Suppressor macrophage (primary cell): Measurements from ENCODE around the gene ABHD3.
"Not testable (repeated sequence)": the region's sequence is repeated elsewhere in the genome, so short reads cannot be mapped to it uniquely, and the experiment has no call there.

Source experiments
- DNase-seq, 4 experiments: peaks; one replicate each; pipeline ENCODE4 v3.0.0-alpha.2; 2020 to 2022

The ABHD3 gene

DNA sequence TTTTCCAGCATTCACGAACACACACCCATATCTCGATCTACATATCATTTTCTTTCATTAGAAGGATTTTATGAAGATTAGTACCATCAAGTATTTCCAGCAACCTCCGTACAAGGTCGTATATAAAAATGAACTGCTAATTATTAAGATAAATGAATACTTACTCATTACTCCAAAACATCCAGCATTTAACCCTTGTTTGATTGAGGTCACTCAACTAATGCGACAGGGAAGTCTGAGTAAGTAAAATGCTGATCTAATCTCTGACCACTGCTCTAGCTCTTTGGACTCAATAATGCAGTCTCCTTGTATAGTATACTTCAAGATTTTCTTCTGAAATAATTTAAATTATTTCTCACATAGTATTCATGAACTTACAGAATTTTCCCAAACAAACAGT, 2.0 kb downstream of the ABHD3 start:
- peak in 1 of 4 experiments; percentile 3 for DNase-seq

DNA sequence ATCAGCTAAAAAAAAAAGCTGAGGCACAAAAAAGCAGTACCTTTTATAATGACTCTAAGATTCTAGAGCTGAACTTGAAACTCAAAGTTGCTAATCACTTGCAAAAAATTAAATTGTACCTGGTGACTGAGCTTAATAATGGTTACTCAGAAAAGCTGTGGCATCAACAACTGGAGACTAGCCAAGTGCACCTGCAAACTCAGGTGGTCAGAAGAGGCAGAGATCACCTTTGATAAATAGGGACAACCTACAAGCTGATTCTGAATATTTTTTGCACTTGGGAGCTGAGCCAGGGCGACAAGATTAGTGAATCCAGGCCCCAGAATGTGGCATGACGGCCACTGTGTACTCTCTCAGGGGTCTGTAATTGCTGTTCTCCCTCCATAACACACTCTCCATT, 3.0 kb downstream of the ABHD3 start:
- DNase-seq = no peak

DNA sequence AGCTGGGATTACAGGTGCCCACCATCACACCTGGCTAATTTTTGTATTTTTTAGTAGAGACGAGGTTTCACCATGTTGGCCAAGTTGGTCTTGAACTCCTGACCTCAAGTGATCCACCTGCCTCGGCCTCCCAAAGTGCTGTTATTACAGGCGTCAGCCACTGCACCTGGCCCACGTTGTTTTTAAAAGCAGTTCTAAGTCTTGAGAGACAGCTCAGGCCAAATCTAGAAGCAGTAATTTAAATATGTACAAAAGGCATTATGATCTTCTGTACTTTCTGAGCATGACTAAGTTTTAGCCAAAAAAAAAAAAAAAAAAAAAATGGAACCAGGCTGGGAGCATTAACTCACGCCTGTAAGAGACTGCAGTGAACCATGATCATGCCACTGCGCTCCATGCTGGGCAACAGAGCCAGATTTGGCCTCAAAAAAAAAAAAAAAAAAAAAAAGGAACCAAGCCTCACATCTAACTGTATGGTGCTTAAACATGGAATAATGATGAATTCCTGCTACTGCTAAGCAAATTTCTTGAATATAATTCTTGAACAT, 4.0 kb downstream of the ABHD3 start:
- DNase-seq = peak; percentile 23 to 64 (median 45)

DNA sequence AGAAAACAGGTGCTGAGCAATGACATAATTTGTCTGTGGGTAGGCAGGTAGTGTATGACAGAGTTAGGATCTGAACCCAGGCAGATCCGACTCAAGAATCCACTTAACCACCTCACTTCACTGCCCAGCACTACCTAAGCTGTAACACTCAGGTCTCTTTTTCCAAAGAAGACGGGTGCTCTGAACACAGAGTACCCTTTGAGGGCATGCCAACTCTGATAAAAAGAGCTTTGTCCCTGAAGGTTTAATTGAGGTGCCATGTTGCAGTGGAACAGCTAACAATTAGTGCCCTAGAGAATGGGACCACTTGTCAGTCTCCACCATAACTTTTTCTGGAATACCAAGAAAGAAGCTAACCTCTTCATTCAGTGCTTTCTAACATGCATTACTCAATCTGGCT, 11.3 kb downstream of the ABHD3 start:
- no peak for DNase-seq

DNA sequence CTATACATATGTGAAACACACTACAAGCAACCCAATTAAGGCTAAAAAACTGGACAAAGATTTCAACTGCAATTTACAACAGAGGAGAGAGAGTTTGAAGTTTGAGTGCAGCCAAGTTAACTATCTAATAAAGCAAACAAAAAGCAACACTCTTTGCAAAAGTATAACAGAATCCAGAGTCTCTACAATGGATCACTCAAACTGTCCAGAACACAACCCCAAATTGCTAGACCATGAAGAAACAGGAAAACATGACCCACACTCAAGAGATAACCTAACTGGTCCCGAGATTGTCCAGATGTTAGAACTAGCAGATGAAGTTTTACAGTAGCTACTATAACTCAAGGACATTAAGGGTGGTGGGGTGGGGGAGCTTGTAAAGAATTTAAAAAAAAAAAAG, 14.8 kb downstream of the ABHD3 start:
- no peak for DNase-seq

DNA sequence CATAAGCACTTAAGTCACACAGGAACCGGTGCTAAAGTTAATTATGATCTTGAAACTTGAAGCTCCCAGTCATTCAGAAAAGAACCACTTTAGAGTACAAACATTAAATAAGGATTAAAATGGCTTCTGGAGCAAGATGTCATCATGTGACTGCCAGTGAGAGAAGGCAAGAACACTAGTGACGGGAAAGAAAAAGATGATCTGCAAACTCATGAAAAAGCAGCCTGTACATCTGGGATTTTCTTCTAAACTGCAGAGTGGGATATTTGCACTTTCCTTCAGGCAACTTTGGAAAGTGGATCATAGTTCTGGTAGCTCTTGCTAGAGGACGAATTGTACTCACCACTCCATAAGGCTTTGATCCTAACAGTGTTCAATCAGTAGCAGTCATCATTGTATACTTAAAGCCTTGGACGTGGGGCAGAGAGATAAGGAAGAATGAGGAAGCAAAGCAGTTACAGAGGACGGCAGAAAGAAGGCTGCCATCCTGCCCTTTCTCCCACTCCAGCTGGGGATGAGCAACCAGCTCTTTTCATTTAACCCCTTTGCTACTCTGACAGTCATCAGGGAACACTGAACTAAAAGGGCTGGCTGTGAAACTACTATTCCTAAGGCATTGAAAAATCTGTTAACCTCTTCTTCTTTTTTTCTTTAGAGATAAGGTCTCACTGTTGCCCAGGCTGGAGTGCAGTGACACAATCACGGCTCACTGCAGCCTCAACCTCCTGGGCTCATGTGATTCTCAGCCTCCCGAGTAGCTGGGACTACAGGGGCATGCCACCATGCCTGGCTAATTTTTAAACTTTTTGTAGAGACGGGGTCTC, 18.1 kb downstream of the ABHD3 start:
- DNase-seq = peak; percentile 37 to 58 (median 49)

DNA sequence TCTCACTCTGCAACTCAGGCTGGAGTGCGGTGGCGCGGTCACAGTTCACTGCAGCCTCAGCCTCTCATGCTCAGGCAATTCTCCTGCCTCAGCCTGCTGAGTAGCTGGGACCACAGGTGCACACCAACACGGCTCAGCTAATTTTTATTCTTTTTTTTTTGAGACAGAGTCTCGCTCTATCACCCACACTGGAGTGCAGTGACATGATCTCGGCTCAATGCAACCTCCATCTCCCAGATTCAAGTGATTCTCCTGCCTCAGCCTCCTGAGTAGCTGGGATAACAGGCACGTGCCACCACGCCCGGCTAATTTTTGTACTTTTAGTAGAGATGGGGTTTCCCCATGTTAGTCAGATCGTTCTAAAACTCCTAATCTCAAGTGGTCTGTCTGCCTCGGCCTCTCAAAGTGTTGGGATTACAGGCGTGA, 19.0 kb downstream of the ABHD3 start:
- DNase-seq = not testable (repeated sequence)

DNA sequence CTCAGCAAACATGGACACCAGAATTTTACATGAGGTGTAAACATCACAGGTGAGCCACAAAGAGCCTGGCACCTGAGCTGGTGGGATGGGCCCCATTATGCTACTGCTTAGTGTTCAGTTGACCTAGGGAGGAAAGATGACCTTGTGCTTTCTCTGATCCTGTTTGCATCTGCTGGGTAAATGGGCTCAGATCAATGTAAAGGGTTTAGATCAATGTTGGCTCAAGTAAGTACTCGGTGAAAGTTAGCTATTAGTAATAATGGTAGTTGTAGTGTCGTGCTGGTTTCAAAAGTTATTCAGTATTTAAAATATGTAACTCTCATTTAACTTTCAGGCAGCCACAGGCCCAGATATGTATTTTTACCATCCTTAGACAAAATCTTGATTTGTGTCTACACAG, 19.8 kb downstream of the ABHD3 start:
- no peak for DNase-seq

DNA sequence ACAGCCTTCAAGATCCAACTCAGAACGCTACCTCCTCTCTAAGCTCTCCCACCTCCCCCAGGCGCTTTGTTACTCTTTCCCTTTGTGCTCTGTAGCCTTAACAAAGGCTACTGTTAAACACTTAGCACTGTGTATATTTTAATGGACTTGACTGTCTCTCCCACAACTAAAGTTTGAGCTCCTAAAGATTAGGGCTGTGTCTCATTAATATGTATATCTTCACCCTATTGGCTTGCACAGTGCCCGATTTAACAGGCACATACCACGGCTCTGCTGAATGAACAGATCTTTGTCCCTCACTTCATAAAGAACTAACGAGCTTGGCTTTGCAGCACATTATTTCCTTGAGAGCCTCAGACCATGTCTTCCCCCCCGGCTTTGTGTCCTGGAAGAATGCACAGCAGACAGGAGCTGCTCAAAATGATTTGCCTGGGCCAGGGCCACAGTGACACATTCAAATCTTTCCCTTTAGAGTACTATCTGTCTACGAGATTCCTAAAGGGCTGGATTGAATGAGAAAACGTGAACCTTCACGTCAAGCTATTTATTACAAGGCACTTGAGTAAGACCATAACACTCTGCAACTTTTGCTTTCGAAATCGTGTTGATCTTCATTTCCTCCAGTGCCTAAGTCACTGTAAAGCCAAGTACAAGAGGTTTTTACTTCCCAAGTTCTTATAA, 22.1 kb downstream of the ABHD3 start:
- DNase-seq = peak; percentile 59 to 85 (median 74)

DNA sequence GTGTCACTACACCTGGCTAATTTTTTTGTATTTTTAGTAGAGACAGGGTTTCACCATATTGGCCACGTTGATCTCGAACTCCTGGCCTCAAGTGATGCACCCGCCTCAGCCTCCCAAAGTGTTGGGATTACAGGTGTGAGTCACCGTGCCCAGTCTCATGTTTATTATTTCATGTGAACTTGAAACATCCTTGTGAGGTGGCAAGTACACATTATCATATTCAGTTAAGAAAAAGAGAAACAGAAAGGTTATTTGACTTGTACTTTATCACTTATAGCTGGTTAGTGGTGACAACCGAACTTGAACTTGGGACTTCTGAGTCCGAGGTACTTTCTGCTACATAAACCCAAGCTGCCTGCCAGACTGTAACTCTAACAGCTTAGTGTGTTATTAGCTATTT, 24.4 kb downstream of the ABHD3 start:
- DNase-seq = no peak

DNA sequence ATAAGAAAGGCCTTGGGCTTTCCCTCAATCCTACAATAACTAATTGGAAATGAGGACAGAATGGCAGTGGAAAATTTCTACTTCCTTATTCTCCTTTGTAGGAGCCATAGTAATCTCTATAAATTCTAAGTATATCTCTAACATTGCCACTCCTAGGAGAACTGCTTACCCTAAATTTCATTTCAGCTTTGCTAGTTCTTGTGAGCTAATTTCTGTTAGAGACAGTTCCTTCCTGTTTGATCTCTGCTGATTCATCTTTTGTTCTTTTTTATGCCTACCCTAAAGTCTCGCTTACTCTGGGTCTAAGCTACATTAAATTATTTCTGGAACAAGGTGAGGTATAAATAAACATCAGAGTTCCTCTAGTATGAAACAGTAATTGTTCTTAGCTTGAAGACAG, 25.7 kb downstream of the ABHD3 start:
- peak; percentile 7 to 68 (median 38) for DNase-seq

DNA sequence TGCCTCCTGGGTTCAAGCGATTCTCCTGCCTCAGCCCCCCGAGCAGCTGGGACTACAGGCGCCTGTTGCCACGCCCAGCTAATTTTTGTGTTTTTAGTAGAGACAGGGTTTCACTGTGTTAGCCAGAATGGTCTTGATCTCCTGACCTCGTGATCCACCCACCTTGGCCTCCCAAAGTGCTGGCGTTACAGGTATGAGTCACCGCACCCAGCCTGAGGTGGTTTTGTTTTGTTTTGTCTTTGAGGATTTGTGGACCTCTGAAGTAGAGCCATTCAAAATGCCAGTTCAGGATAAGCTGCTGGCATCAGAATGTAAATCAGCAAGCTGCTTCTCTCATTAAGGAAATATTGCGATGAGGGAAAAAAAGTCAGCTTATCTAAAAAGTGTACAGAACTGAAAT, 29.2 kb downstream of the ABHD3 start:
- DNase-seq = not testable (repeated sequence)

DNA sequence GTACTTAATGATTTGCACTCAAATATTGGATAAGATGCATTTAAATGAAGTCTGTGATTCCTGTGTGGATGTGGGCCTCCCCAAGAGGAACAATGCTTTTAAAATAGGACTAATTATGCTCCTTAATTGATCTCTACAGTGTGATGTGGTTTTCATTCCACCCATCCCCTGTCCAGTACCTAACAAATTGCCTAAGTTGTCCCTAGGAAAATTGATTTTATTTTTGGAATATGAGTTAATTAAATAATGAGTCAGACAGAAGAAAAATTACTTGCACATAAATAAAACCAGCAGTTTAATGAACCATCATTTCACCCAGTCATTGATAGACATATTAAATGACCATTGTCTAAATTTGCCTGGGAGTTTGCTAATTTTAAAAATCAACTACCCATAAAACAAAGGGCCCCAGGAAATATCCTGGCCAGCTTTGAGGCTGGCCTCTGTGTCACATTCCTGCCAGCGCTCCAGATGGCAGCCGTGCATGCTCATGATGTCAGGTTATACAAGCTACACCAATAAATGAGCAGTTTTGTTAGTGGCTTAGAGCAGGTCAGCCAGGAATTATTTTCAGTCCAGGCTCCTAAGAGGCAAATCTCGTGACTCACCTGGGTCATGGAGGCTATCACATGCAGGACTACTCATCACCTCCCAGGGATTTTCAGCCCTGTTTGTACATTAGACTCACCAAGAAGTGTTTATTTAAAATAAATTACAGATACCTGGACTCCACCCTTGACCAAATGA, 31.9 kb downstream of the ABHD3 start:
- DNase-seq = no peak

DNA sequence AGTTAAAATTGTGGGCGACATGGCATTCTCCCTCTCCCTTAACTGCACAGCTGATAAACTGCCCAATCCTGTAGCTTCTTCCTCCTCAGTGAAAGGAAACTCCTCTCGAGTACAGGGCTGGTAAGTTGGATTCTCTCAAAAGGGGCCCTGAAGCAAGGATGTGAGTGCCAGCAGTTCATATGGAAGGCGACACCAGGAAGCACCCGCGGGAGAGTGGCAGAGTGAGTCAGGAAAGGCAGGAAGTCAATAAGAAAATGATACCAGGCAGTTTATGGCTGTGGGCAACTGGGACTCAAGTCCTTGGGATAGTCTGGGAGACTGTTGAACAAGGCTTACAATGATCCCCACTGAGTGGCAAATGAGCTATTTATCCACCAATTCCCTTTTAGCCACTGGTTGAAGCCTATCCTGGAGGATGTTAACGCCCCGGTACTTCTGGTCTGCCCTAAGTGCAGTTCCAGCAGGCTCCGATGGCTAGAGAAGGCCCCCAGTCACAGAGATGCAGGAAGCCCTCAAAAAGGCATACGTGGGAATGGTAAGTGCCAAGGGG, 34.8 kb downstream of the ABHD3 start:
- no peak for DNase-seq

DNA sequence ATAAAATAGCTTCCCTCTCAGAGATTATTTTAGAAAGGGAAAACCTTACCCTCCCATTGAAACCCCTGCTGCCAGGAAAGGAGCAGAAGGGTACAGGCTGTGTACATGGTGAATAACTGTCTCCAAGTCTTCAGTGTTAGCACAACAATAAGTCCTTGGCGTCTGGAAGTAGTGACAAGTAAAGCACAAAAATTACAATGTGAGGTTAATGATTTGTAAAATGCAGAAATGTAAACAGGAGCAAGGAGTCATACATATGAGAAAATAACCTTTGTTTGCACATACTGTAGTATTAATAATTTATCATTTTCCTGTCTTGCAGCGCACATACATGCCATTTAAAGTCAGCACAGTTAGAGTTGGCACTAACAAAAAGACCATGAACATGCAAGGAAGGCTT, 40.5 kb downstream of the ABHD3 start:
- no peak for DNase-seq

DNA sequence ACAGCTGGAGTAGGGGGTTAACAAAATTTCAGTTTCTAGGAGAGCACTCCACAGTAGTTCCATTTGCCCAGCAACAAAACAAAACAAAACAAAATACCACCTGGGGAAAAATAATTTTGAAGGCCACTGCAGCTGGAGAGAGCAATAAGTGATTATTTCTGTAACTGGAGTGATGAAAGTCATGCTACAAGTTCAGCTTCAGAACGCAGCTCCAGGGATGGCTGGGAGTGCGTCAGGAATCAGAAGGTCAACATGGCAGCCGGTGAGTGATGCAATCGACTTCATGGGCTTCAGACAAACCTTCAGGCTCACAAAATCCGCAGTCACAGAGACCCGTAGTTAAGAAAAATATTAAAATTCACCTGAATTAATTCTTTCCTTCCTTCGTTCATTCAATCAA, 41.0 kb downstream of the ABHD3 start:
- DNase-seq = no peak

DNA sequence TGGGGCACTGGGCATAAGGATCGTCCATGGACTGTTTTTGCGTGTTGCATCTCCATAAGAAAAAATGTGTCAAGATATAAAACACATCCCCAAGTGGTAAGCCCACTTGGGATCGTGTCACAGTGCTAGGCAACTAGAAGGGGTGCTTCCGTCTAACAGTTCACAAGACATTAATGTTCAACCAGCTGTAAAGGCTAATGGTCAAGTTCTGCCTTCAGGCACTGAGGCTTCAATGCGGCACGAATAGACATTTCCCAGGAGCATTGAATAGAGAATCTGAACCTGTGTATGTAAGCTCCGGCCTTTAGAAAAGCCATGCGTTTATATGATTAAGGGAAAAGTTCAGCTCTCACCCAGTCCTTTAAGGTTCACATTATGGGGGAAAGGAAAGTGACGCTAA, 42.0 kb downstream of the ABHD3 start:
- no peak for DNase-seq

DNA sequence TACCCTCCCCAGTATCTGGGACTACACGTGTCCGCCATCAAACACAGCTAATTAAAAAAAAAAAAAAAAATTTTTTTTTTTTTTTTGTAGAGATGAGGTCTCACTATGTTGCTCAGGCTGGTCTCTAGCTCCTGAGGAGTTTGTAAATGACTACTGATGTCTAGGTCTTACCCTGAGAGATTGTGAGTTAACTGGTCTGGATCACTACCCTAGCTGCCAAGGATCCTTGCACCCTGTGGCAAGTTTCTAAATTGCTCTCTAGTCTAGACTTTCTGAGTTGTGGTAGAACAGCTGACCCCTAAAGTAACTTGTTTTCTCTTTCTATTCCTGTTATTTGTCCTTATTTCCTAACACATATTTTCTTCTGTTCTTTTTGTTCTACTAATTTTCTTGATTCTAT, 44.5 kb downstream of the ABHD3 start:
- no peak for DNase-seq

DNA sequence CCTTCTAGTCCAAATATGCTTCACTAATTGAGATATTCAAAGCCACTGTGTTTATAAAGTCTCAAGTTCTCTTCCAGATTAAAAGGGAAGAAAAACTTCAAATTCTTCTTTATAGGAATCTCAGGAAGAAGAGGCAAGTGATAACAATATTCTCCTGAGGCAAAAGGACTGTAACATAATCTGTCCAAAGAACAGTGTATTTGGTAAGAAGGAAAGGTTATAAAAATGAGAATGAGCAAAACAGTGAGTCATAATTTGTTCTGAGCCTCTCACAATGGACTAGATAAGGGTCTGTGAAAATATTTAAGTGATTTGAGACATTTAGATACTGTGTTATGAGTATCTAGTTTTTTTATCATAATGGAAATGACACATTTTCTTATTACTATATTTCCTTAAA, 48.2 kb downstream of the ABHD3 start:
- DNase-seq = no peak

DNA sequence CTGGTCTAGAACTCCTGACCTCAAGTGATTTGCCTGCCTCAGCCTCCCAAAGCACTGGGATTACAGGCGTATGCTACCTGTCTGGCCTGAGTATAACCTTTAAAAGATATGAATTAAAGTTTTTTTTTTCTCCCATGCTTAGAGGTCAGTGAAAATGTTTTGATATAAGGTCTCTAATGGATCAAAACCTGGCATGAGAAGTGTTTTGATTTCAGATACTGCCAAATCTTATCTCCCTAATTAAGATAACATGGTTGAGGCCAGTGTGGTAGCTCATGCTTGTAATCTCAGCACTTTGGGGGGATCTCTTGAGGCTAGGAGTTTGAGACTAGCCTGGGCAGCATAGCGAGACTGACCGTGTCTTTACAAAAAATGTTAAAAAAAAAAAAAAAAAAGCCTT, 51.2 kb downstream of the ABHD3 start:
- DNase-seq = no peak

DNA sequence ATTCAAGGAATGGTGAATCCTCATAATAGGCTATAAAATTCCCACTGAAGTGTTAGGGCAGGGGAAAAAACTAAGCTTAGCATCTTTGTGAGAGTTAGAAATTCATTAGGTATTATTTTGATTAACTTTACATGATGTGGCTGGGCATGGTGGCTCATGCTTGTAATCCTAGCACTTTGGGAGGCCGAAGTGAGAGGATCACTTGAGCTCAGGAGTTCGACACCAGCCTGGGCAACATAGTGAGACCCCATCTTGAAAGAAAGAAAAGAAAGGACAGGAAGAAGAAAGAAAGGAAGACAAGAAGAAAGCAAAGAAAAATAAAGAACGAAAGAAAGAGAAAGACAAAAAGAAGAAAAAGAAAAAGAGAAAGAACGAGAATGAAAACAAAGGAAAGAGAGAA, 52.5 kb downstream of the ABHD3 start:
- no peak for DNase-seq

DNA sequence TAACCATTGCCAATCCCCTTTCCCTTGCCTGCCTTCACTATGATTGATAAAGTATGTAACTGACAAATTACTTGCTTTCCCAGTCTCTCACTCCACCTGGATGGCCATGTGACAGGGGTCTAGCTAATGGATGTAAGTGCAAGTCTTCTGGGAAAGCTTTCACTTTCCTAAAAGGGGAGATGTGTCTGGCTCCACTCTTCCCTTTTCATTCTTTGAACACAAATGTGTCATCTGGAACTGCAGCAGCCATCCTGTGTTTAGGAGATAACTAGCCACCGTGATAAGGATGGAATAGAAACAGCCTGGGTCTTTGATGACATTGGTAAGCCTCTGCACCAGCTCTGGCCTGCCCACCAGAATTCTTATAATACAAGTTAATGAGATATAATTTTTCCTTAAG, 54.3 kb downstream of the ABHD3 start:
- no peak for DNase-seq

DNA sequence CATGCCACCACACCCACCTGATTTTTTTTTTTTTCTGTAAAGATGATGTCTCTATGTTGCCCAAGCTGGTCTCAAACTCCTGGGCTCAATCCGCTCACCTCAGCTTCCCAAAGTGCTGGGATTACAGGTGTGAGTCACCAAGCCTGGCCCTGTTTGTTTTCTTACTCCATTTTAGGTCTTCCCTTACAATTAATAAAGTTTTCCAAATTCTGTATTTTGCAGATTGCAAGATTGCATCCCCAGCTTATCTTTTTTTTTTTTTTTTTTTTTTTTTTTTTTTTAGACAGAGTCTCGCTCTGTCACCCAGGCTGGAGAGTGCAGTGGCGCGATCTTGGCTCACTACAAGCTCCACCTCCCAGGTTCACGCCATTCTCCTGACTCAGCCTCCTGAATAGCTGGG, 64.2 kb downstream of the ABHD3 start:
- not testable (repeated sequence) for DNase-seq
